SK-N-SH (cell line): Measurements from ENCODE around the gene SLC35G6. TPM values are rescaled to one million over a fixed set of nuclear protein-coding genes. Genes with fewer than 3 reads are reported as not detected.

Source experiments
- CTCF ChIA-PET: fragments of 300-600, 350-600 bp; formaldehyde crosslinking; extraction: SDS; loops from one replicate; lab custom pipeline; 2021; lab: Yijun Ruan, JAX
- POLR2A ChIA-PET: fragments of 350-600 bp; sonication (Branson Sonifier 250); formaldehyde crosslinking; extraction: SDS; loops from one replicate; lab custom pipeline; 2020; ENCODE audit warnings: antibody characterized with exemption, inconsistent platforms; lab: Yijun Ruan, JAX
- DNase-seq: peaks from one replicate; pipeline ENCODE4 v3.0.0; 2012
- H2AFZ ChIP-seq: fragments of 200-600 bp; sonication (generic); 2 replicates; pipeline ENCODE4 v1.8.1; 2016; ENCODE audit warnings: antibody characterized with exemption, mild to moderate bottlenecking, low read depth
- H3F3A ChIP-seq: fragments of 200-600 bp; sonication (generic); replicated peaks from 2 replicates; pipeline ENCODE3; 2016; ENCODE audit warnings: antibody characterized with exemption, mild to moderate bottlenecking; ENCODE audit not compliant: insufficient read depth
- H3K27ac ChIP-seq, 2 experiments: fragments of 200-500 bp in 1 of 2; fragments of 200-600 bp in 1 of 2; sonication (Bioruptor generic) in 1 of 2; sonication (generic), shearing (Covaris generic) in 1 of 2; 2 replicates each; pipeline versions ENCODE4 v1.5.1 to v1.6.1; 2014 to 2016; ENCODE audit warnings: low read depth in 2 of 2, inconsistent platforms in 1 of 2, low read length in 1 of 2, mild to moderate bottlenecking in 1 of 2, mixed read lengths in 1 of 2
- H3K27me3 ChIP-seq: fragments of 200-600 bp; sonication (generic), shearing (Covaris generic); 2 replicates; pipeline ENCODE4 v1.6.1; 2016; ENCODE audit warnings: mixed run types; ENCODE audit not compliant: insufficient read depth
- H3K36me3 ChIP-seq, 2 experiments: fragments of 200-500 bp in 1 of 2; fragments of 200-600 bp in 1 of 2; sonication (Bioruptor generic) in 1 of 2; sonication (generic) in 1 of 2; replicated peaks in 1 of 2; 2 replicates each; pipeline versions ENCODE3 to v1.5.1; 2014 to 2016; ENCODE audit warnings: low read length in 1 of 2, mild to moderate bottlenecking in 1 of 2; ENCODE audit not compliant: insufficient read depth in 2 of 2, control insufficient read depth in 1 of 2
- H3K4me1 ChIP-seq, 2 experiments: fragments of 200-500 bp in 1 of 2; fragments of 200-600 bp in 1 of 2; sonication (Bioruptor generic) in 1 of 2; sonication (generic), shearing (Covaris generic) in 1 of 2; 2 replicates each; pipeline versions ENCODE4 v1.5.1 to v1.6.1; 2014 to 2016; ENCODE audit warnings: low read depth in 1 of 2, low read length in 1 of 2, mixed run types in 1 of 2; ENCODE audit not compliant: insufficient read depth in 2 of 2, control insufficient read depth in 1 of 2
- H3K4me2 ChIP-seq: fragments of 200-600 bp; sonication (generic), shearing (Covaris generic); 2 replicates; pipeline ENCODE4 v1.6.1; 2017; ENCODE audit warnings: mixed run types
- H3K4me3 ChIP-seq, 2 experiments: fragments of 200-500 bp in 1 of 2; fragments of 200-600 bp in 1 of 2; sonication (Bioruptor generic) in 1 of 2; sonication (generic), shearing (Covaris generic) in 1 of 2; 2 replicates each; pipeline versions ENCODE4 v1.5.1 to v1.8.1; 2014 to 2016; ENCODE audit warnings: low read depth in 2 of 2, inconsistent platforms in 1 of 2, low read length in 1 of 2, mild to moderate bottlenecking in 1 of 2, mixed read lengths in 1 of 2, moderate library complexity in 1 of 2
- H3K79me2 ChIP-seq: fragments of 200-600 bp; sonication (generic); 2 replicates; pipeline ENCODE4 v1.8.1; 2017; ENCODE audit warnings: mild to moderate bottlenecking; ENCODE audit not compliant: insufficient read depth
- H3K9ac ChIP-seq: fragments of 200-600 bp; sonication (generic); 2 replicates; pipeline ENCODE4 v1.6.1; 2017; ENCODE audit warnings: mixed run types
- H3K9me2 ChIP-seq: fragments of 200-600 bp; sonication (generic); 2 replicates; pipeline ENCODE4 v1.6.1; 2017; ENCODE audit warnings: mixed run types
- H3K9me3 ChIP-seq: fragments of 200-600 bp; sonication (generic); 2 replicates; pipeline ENCODE4 v1.6.1; 2017; ENCODE audit warnings: mixed run types, mild to moderate bottlenecking, moderate library complexity
- H4K20me1 ChIP-seq: fragments of 200-600 bp; sonication (generic); 2 replicates; pipeline ENCODE4 v1.6.1; 2017; ENCODE audit warnings: mild to moderate bottlenecking, mixed run types; ENCODE audit not compliant: insufficient read depth
- CHD2 ChIP-seq: fragments of 150-350 bp; IDR thresholded peaks from 2 replicates; pipeline ENCODE4 v1.6.1; 2018; ENCODE audit warnings: low read length; ENCODE audit not compliant: partially characterized antibody
- CTCF ChIP-seq: fragments of 200-600 bp; sonication (generic); IDR thresholded peaks from 2 replicates; pipeline ENCODE4 v1.6.1; 2017; ENCODE audit warnings: antibody characterized with exemption, mild to moderate bottlenecking, moderate library complexity
- ELF1 ChIP-seq: IDR thresholded peaks from 2 replicates; pipeline ENCODE4 v1.4.0; 2012
- EZH2phosphoT487 ChIP-seq: fragments of 200-600 bp; sonication (generic); IDR thresholded peaks from 2 replicates; pipeline ENCODE4 v1.6.1; 2017; ENCODE audit warnings: low read depth, mixed run types, mild to moderate bottlenecking, antibody characterized with exemption, moderate library complexity, borderline replicate concordance
- FOXM1 ChIP-seq: IDR thresholded peaks from 2 replicates; pipeline ENCODE4 v1.4.0; 2012; ENCODE audit warnings: low read depth, mild to moderate bottlenecking
- GABPA ChIP-seq: IDR thresholded peaks from 2 replicates; pipeline ENCODE4 v1.4.0; 2012; ENCODE audit warnings: low read depth, mild to moderate bottlenecking
- IRF3 ChIP-seq: fragments of 150-350 bp; IDR thresholded peaks from 2 replicates; pipeline ENCODE4 v1.6.1; 2016; ENCODE audit warnings: mild to moderate bottlenecking, low read depth, low read length
- JUND ChIP-seq: IDR thresholded peaks from 2 replicates; pipeline ENCODE4 v1.4.0; 2012
- MAX ChIP-seq: IDR thresholded peaks from 2 replicates; pipeline ENCODE4 v1.4.0; 2012; ENCODE audit warnings: low read depth
- MEF2A ChIP-seq: IDR thresholded peaks from 2 replicates; pipeline ENCODE4 v1.4.0; 2012; ENCODE audit warnings: low read depth, borderline replicate concordance
- MXI1 ChIP-seq: IDR thresholded peaks from 2 replicates; pipeline ENCODE4 v1.6.1; 2012; ENCODE audit warnings: mild to moderate bottlenecking, low read depth, low read length, improper control_type of control experiment
- SIN3A ChIP-seq: IDR thresholded peaks from 2 replicates; pipeline ENCODE4 v1.6.1; 2012; ENCODE audit warnings: low read depth, mild to moderate bottlenecking, low read length, moderate library complexity, borderline replicate concordance
- SMC3 ChIP-seq: IDR thresholded peaks from 2 replicates; pipeline ENCODE4 v1.6.1; 2012; ENCODE audit warnings: low read depth, low read length, improper control_type of control experiment
- ZBTB33 ChIP-seq: IDR thresholded peaks from 2 replicates; pipeline ENCODE4 v1.4.0; 2012; ENCODE audit warnings: low read depth, borderline replicate concordance
- WGBS: methylation state at CpG from one replicate; pipeline ENCODE4 v1.1.6; 2017; ENCODE audit warnings: low lambda C conversion rate; 5-methylcytosine and 5-hydroxymethylcytosine counted together
- polyA plus RNA-seq, 3 experiments: library from polyadenylated mRNA; depleted of rRNA; stranded (reverse); fragments of >200 nt; gene quantifications; 2 replicates each; pipeline ENCODE4 v1.2.3, GENCODE V29; 2012

The SLC35G6 gene
- polyA plus RNA-seq, 1 of the 3 experiments (the other 2 are of a cell fraction), result not detected

GRCh38 chr17:7435676-7436555 lies 45.3 kb upstream of the SLC35G6 start:
- WGBS, result 41% methylated on average over 30 of the region's 49 CpGs
- H3K4me3 ChIP-seq, result peak overlapping the region; percentile 67 to 86
- no peaks in the 10 kb centered on the region for H3K9me3 ChIP-seq
- DNase-seq, result peak; percentile 57
- peak overlapping the region; percentile 62 for H2AFZ ChIP-seq
- no peaks in the 10 kb centered on the region for H3K27me3 ChIP-seq
- H3K9ac ChIP-seq, result peak overlapping the region; percentile 13; the same call in 1 of the 2 replicates
- no peaks in the 10 kb centered on the region for H3K9me2 ChIP-seq
- ChIA-PET CTCF (interaction anchor here (0.7 to 3.9 kb wide), 24 partner anchors 8 to 703 kb away, joined by 3 to 27 read pairs (median 6); partner anchors contain the start of genes ACAP1, CHRNB1, NLGN2 and POLR2A), POLR2A (interaction anchor here (1.1 to 1.9 kb wide), 3 partner anchors 32 to 53 kb away, joined by 3 to 11 read pairs (median 4); partner anchors contain the start of genes POLR2A and TMEM256)
- H3K4me1 ChIP-seq, result peaks cover 0 to 18% of the 10 kb centered on the region in 2 experiments; a peak in 1 of 4 replicates
- peaks cover 11% of the 10 kb centered on the region for H3F3A ChIP-seq
- H3K36me3 ChIP-seq, result peaks cover 0 to 4% of the 10 kb centered on the region in 2 experiments
- peak; percentile 22 for TF ChIP-seq CTCF
- no peak for TF ChIP-seq JUND
- H4K20me1 ChIP-seq, result no peaks in the 10 kb centered on the region
- H3K4me2 ChIP-seq, result peak overlapping the region; percentile 91
- H3K79me2 ChIP-seq, result peaks cover 7% of the 10 kb centered on the region; the same call in 1 of the 2 replicates
- peak overlapping the region in 1 of 2 experiments; percentile 55; a peak in 1 of 4 replicates for H3K27ac ChIP-seq

GRCh38 chr17:7436556-7437368 lies 44.5 kb upstream of the SLC35G6 start:
- 60% methylated on average over 33 of the region's 92 CpGs for WGBS
- peaks cover 14% of the 10 kb centered on the region for H3F3A ChIP-seq
- H4K20me1 ChIP-seq, result no peaks in the 10 kb centered on the region
- no peak overlapping the region for H3K27ac ChIP-seq
- peaks cover 0 to 27% of the 10 kb centered on the region in 2 experiments; a peak in 1 of 4 replicates for H3K4me1 ChIP-seq
- peak; percentile 80 for DNase-seq
- H3K9ac ChIP-seq, result no peak overlapping the region
- no peak overlapping the region for H2AFZ ChIP-seq
- ChIA-PET CTCF (interaction anchor here (0.6 to 3.9 kb wide), 38 partner anchors 9 to 702 kb away, joined by 3 to 27 read pairs (median 4); partner anchors contain the start of genes ACAP1, CHRNB1, NLGN2 and POLR2A), POLR2A (interaction anchor here (1.0 to 1.9 kb wide), 4 partner anchors 33 to 80 kb away, joined by 3 to 11 read pairs (median 4); partner anchors contain the start of genes POLR2A and TMEM256)
- peak overlapping the region; percentile 23 to 86; a peak in 2 of 4 replicates for H3K4me3 ChIP-seq
- peak overlapping the region; percentile 91 for H3K4me2 ChIP-seq
- H3K79me2 ChIP-seq, result peaks cover 7% of the 10 kb centered on the region; the same call in 1 of the 2 replicates
- H3K27me3 ChIP-seq, result no peaks in the 10 kb centered on the region
- H3K9me2 ChIP-seq, result no peaks in the 10 kb centered on the region
- peaks cover 0 to 4% of the 10 kb centered on the region in 2 experiments for H3K36me3 ChIP-seq
- H3K9me3 ChIP-seq, result no peaks in the 10 kb centered on the region
- TF ChIP-seq SMC3, result peak; percentile 53; the same call in 1 of the 2 replicates
- no peak for TF ChIP-seq ZBTB33
- TF ChIP-seq GABPA, result no peak
- TF ChIP-seq CHD2, result no peak
- no peak for TF ChIP-seq EZH2phosphoT487
- TF ChIP-seq FOXM1, result no peak
- TF ChIP-seq ELF1, result no peak
- peak; percentile 51 for TF ChIP-seq CTCF
- peak; percentile 34; the same call in 1 of the 2 replicates for TF ChIP-seq MAX
- no peak for TF ChIP-seq MEF2A
- TF ChIP-seq MXI1, result peak; percentile 54
- peak; percentile 23; the same call in 1 of the 2 replicates for TF ChIP-seq SIN3A
- TF ChIP-seq IRF3, result no peak
